Stimulated activated naive CD4-positive, alpha-beta T cell treated with Interleukin-2 at 50 U/mL for 16 hours (primary cell): ENCODE measurements around the gene VPS33A.
"Not testable (repeated sequence)": the region's sequence is repeated elsewhere in the genome, so short reads cannot be mapped to it uniquely, and the experiment has no call there.

Experiments
- DNase-seq: peaks from one replicate; lab custom pipeline; 2025; lab: John Stamatoyannopoulos, UW

The VPS33A gene

DNA sequence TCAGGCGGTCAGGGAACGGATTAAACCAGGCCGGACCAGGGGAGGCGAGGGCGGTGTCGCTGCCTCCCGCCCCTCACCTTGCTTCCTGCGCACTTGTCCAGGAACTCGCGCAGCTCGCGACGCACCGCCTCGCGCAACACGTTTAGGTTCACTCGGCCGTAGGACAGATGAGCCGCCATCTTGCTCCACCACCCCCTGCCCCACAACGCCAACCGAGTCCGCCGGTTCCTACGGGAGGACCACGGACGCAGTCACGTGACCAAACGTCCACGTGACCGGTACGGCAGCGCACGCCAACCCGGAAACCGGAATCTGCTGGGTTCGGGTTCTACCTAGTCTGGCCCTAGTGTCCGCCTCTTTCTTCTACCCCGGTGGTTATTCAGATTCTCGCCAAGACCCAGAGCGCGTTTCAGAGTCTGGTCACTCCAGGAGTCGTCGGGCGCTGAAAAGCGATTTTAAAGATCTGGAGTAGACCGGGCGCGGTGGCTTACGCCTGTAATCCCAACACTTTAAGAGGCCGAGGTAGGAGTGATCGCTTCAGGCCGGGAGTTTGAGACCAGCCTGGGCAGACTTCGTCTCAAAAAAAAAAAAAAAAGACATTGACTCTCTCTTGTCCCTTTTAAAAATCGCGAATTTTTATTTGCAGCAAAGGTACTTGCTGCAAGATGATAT is at the start of gene VPS33A:
VPS33A (minus strand) TSS at position 265 of the 672 bp plus-strand sequence; CDS start at position 179, 86 bp downstream.
- peak; percentile 91 for DNase-seq

DNA sequence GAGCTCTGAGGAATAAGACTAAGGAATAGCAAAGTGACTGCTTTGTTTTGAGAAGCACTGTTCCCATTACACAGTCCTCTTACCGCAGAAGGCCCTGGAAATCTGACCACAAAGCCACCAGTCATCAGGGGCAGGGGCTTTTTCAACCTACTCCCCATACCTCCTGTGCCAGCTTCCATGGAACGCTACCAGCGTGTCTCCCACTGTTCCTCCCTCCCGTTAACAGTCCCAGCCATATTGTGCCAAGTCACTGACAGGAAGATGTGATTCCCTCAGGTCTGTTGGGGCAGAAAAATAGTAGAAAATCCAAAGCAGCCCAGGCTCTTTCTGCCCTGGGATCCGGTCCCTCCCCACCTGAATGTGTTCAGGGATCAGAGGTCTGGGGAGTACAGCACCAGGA is 46.6 kb upstream of the VPS33A start:
- DNase-seq, result no peak

DNA sequence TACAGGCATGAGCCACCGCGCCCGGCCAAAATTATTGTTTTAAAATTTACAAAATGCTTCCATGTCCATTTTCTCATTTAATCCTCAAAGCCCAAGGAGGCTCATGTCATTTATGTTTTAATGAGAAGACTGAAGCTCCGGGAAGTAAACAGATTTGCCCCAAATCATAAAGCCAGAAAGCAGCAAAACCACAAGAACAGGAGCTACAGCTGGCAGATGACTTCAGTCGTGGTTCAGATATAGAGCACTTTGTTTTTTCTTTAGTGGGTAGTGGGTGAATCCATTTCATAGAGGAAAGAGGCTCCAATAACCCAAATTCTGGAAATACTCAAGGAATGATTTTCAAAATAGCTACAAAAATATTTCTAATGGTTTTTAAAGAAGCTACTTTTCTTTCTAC is 45.4 kb upstream of the VPS33A start:
- no peak for DNase-seq

DNA sequence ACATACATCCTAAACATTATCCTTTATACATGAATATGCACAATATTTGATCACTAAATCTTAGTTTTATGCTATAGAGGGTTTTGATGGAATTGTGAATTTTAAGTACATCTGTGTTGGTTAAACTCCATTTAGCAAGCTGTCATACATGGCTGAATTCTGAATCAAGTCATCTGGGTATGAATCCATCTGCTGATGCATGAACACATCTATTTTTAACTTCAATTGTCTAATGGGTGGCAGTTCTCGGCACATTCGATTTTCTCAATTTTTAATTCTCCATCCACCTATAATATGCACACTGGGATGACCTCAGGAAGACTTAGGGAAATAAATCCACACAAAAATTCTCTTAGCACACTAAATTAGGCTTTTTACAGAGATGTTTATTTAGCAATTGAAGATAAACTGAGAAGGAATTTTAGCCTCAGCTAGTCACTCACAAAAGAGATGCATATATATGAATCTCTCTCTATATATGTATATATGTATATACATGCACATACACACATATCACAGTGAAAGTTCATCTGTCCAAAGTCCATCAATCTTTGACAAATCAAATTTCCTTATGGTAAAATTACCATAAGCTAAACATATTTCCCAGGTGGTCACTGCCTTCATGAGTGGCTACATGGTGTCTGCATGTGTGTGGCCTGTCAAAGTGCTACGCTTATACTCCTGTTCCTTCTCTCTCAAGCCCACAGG is 44.5 kb upstream of the VPS33A start:
- DNase-seq, result no peak

DNA sequence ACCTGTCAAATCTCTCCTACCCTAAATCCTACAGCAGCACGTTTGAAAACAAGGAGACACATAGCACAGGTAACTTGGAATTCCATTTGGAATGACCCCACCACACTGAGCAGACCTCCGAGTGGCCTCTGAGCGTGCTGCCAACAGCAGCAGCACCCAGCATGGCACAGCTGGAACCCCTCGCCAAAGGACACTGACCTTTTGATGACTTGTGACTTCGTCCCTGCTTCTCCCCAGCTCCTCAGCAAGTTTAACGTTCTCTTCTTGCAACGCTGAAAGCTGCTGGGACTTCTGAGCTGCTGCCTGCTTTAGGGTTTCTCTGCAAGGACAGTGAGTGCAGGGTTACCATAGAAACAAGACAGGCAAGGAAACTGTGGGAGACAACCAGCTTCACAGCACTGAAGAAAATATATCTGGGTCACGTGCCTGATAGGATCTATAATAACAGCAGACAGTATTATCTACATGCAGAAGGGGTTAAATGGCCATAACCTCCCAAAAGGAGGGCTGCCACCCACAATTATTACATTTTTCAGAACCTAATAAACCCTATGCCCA is 43.3 kb upstream of the VPS33A start:
- DNase-seq, result no peak

DNA sequence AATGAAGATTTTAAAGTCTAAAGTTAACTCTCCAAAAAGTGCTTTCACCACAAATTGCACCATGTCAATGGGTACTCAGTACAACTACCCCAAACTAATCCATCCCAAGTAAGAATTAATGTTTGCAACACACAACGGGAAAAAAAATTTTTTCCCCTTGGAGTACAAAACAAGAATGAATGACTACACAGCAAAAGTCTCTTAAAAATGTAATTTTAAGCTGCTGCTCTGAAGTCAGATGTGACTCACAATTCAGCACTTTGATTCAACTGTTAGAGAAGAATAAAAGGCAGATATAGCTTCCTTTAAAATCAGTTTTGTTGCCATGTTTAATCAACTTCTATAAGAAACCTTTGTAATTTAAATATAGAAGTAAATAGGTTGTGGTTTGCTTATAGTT is 42.5 kb upstream of the VPS33A start:
- DNase-seq, result no peak

DNA sequence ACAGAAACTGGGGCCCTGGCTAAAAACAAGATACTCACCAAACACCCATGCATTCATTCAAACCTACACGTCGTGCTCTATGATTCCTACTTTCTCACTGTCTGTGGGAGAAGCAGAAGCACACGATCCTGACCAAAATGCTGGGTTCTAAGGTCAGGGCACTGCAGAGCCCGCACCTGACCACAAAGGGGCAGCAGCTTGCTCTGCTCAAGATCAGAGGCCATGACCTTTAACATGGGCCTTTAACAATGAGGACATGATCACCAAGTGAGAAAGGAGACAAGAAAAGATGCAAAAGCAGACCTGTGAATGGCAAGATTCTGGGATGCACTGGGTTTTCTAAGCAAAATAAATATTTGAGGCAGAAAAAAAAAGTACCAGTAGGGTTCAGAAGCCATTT is 40.1 kb upstream of the VPS33A start:
- DNase-seq, result no peak

DNA sequence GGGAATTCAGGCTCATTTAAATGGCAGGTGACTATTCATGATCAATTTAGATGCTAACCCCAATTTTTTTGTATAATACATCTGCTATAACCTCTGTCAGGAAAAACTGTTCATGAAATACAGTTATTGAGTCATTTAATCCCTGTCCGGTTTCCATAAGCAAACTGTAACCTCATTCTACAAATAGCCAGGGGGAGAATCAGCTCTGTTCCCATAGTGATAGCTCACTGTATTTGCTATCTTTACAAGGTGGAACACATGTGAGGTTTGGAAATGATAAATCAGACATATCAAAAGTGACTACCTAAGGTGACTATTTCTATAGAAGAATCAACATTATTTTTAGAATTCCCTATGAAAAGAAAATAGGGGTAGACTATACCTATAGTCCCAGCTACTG is 38.6 kb upstream of the VPS33A start:
- no peak for DNase-seq

DNA sequence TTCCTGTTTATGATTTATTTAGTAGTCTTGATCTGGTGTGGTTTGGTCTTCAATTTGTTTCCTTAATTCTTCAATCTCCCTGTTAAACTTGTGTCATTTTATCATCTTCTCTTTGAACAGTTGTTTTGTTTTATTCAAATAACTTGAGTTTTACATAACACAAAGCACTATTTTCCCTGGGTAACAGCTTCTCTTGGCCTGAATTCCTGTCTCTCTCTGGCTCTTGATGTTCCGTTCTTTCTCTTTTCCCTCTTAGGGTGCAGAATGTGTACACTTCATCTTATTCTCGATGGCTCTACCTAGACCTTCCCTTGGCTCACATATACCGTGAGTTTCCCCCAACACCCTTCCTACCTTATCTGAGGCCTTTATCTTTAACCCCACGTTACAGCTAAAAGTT is 36.8 kb upstream of the VPS33A start:
- no peak for DNase-seq

DNA sequence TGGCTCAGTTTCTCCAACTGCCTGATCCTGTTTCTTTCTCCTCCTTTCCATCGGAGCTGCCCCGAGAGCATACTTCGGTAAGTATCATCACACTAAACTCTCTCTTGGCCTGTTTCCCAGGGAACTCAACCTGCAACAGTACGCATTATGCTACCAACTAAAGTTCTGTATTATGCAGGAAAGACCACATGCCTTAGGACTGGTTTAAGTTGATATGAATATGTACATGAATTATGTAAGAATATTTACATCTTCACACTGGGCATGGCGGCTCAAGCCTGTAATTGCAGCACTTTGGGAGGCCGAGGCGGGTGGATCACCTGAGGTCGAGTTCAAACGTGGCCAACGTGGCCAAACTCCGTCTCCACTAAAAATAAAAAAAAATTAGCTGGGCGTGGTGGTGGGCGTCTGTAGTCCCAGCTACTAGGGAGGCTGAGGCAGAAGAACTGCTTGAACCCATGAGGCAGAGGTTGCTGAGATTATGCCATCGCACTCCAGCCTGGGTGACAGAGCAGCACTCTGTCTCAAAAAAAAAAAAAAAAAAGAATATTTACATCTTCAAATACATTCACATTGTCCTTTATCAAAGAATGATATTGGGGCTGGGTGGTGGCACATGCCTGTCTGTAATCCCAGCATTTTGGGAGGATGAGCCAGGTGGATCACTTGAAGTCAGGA is 31.9 kb upstream of the VPS33A start:
- DNase-seq, result no peak

DNA sequence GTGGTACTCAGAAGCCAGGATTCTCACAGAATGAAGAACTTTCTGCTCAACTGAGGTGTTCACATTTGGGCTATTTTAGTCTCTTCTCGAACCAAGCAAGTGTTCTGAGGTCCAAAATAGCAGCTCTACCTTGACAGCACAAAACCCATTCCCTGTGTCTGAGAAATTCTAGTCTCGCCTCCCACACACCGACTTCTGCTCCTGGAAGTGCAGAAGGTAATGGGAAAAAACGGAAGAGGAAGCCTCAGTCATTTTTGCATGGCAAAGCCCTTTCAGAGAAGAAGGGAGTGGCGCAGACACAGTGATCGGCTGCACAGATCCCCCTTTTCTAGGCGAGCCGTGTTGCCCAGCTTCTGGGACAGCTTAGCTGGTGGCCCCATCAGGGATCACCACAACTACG is 31.2 kb upstream of the VPS33A start:
- DNase-seq, result no peak

DNA sequence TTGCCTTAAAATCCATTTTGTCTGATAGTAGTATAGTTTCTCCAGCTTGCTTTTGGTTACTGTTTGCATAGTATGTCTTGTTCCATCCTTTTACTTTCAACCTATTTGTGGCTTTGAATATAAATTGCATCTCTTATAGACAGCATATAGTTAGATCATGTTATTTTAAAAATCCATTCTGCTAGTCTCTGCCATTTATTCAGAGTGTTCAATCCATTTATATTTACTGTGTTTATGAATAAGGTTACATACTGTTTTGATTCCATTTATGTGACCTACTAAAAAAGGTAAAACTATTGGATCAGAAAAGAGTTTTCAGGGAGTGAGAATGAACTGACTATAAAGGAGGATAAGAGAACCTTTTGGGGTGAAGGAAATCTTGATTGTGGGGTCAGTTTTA is 29.6 kb upstream of the VPS33A start:
- no peak for DNase-seq

DNA sequence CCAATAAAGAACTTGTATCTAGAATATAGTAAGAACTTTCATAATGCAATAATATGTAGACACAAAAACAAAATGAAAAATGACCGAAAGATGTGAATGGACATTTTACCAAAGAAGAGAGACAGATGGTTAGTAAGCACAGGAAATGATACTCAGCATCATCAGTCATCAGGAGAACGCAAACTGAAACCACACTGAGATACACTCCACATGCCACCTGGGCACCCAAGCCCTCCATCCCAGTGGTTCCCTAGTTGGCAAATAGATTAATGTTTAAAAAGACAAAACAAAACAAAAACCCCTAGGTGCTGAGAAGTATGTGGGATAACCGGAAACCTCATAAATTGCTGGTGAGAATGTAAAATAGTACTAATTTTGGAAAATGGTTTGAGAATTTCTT is 26.8 kb upstream of the VPS33A start:
- no peak for DNase-seq

DNA sequence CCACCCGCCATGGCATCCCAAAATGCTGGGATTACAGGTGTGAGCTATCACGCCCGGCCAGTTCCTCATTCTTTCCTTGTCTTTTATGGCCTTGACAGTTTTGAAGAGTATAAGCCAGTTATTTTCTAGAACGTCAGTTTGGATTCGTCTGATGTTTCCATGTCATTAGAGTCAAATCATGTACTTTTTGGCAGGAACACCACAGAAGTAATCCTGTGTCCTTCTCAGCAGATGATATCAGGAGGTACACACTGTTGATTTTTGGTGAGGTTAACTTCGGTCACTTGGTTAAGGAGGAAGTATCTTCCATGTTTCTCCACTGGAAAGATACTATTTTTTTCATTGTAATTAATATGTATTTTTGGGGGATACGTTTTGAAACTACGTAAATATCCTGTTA is 25.1 kb upstream of the VPS33A start:
- no peak for DNase-seq

DNA sequence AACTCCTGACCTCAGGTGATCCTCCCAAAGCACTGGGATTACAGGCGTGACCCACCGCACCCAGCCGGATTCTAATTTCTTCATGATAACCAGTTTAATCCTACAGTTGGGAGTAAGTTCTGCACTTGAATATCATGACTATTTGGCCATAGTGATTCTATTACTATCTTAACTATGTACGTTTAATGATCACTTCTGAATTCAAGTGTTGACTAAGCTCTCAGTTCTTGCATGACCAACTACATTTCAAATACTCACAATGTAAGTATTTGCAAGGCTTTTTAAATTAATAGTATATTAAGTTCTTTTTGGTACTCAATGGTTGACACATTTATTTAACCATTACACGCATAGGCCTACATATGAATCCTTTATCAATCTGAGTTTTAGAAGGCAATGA is 17.4 kb upstream of the VPS33A start:
- no peak for DNase-seq

DNA sequence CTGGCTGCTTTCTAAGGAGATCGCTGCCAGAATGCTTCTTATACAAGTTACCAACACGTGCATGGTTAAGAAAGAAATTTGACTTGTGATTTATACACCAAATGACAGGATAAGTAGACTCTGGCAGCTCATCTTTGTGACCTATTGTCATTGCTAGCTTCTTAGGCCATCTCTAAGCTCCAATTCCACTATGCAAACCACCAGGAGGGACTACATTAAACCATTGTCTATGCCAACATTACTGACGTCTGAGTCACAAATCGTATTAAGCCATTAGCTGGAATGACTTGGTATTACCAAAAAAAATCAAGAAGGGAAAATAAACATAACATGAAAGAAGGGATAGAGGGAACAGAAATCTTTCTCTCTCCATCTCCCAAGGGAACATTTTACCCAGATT is 15.8 kb upstream of the VPS33A start:
- DNase-seq, result no peak

DNA sequence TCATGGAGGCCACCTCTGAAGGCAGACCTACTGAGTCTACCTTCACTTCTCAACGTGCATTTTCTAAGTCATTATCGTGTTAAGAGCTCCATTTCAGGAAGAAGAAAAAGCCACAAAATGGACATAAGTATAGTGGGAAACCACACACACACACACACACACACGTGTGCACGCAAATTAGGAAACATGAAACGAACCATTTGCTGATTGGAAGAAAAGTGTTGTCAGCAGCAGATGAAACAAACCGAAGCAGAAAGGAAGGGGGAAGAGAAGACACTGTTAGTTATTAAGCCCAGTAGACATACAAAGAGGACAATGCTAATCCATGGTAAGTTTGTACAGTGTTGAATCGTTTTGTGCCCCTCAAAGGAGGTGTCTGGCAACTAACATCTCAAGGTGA is 9.9 kb upstream of the VPS33A start:
- no peak for DNase-seq

DNA sequence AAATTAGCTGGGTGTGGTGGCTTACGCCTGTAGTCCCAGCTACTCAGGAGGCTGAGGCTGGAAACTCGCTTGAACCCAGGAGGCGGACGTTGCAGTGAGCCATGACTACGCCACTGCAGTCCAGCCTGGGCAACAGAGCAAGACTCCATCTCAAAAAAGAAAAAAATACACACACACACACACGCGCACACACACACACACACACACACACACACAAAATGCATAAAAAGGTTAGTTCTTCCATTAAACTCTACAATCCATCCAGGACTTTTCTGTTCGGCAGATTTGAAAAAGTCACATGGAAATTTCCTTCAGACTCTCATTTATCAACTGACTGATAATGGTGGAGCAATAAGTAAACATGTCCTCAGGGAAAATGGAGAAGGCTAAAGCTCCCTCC is 9.2 kb upstream of the VPS33A start:
- DNase-seq, result no peak

DNA sequence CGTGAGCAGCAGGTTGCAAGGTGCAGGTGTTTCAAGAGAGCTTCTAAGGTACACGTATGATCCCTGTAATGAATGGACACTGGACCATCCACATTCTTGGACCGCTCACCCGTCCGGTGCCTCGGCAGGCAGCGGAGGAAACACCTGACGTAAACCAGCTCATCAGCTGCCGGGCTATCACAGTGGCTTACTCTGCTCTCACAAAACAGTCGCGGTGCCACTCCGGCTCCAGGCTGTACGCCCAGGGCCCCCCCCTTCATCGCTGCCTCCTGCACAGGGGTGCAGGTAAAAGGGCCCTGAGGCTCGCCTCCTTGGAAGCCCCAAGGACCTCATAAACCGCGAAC is 436 bp downstream of the VPS33A start:
- peak; percentile 38 for DNase-seq

DNA sequence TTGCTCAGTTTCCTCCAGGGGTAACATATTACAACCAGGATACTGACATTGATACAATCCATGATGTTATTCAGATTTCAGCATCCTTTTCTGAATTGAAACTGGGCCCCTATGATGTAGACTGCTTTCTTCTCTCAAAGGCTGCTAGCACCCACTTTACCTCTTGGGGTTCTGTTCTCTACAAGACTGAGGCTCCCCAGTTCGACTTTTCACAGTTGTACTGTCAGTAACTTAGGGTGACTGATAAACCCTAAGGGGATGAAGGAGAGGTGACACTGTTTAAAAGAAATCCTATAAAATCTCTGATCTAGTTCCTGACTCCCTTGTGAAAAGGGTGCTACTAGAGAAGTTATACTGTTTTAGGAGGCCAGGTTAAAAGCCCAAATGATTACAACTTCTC is 818 bp downstream of the VPS33A start:
- DNase-seq, result no peak

DNA sequence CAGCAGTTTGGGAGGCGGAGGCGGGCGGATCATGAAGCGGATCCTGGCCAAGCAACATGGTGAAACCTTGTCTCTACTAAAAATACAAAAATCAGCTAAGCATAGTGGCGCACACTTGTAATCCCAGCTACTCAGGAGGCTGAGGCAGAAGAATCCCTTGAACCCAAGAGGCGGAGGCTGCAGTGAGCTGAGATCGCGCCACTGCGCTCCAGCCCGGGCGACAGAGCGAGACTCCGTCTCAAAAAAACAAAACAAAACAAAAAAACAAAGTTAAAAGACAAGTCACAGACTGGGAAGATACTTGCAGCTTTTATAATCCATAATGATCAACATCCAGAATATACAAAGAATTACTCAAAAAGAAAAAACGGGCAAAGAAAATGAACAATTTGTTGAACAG is 5.6 kb downstream of the VPS33A start:
- DNase-seq, result not testable (repeated sequence)

DNA sequence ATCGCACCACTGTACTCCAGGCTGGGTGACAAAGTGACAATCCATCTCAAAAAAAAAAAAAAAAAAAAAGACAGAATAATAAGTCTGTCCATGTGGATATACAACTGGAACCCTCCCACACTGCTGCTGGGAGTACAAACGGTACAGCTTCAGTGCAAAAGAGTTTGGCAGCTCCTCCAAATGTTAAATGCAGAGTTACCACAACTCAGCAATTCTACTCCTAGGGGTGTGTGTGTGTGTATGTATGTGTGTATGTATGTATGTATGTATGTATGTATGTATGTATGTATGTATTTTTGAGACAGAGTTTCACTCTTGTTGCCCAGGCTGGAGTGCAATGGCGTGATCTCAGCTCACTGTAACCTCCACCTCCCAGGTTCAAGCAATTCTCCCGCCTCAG is 7.4 kb downstream of the VPS33A start:
- DNase-seq, result not testable (repeated sequence)

DNA sequence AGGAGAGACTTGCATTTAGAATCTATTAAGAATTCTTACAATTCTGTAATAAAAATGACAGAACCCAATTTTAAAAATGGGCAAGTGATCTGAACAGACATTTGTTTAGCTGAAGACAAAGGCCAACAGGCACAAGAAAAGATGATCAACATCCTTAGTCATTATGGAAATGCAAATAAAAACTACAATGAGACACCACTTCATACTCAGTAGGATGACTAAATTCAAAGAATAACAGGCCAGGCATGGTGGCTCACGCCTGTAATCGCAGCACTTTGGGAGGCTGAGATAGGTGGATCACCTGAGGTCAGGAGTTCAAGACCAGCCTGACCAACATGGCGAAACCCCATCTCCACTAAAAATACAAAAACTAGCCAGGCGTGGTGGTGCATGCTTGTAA is 7.8 kb downstream of the VPS33A start:
- not testable (repeated sequence) for DNase-seq
